GM18520 (cell line): ENCODE data around the gene DAB2.

Source experiments
- ATAC-seq: cut with Tn5 transposase; IDR thresholded peaks from one replicate; pipeline ENCODE4 v1.9.1; 2021; ENCODE audit not compliant: unreplicated experiment

DAB2 gene

GRCh38 chr5:39448506-39449128 is 23.8 kb upstream of the DAB2 start:
- ATAC-seq, result no peak

DNA sequence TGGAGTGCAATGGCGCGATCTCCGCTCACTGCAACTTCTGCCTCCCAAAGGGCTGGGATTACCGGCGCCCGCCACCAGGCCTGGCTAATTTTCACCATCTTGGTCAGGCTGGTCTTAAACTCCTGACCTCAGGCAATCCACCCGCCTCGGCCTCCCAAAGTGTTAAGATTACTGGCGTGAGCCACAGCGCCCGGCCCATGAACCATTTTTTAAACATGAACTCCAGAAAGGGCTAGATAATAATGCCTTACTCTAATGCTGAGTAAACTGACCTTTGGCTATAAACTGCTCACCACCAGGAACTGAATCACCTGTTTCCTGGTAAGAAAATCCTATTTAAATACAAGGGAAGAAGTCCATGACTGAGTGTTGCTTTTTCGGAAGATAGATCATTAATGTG is 23.2 kb upstream of the DAB2 start:
- no peak for ATAC-seq

- no peak for ATAC-seq
These were observed 22.3 kb upstream of the DAB2 start for GRCh38 chr5:39447059-39447458.

DNA sequence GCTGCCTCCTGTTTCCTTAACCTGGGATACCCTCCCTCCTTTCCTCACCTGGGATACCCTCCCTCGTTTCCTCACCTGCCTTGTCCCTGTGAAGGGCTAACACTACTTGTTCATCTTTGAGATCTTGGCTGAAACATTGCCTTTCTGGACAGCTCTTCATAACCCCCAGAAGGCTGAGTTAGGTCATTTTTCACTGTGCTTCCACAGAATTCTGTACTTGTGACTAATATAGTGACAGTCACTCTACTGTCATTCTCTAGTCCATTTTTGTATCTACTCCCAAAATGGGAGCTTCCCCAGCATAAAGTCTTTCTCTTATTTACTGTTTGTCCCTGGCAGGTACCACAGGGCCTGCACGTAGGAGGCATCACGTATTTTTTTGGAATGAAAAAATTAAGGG is 21.5 kb upstream of the DAB2 start:
- ATAC-seq, result no peak

GRCh38 chr5:39443911-39444310 is 19.1 kb upstream of the DAB2 start:
- no peak for ATAC-seq

DNA sequence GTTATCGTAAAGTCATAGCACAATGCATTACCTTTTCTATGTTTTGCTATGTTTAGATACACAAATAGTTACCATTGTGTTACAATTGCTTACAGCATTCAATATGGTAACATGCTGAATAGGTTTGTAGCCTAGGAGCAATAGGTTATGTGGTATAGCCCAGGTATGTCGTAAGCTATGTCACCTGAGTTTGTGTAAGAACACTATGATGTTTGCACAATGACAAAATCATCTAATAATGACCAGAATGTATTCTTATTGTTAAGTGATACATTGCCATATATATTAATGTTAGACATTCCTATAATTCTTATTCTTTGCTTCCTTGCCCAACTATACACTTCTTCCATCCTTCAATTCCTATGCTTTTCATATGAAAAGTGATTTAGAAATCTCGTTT is 18.2 kb upstream of the DAB2 start:
- no peak for ATAC-seq

DNA sequence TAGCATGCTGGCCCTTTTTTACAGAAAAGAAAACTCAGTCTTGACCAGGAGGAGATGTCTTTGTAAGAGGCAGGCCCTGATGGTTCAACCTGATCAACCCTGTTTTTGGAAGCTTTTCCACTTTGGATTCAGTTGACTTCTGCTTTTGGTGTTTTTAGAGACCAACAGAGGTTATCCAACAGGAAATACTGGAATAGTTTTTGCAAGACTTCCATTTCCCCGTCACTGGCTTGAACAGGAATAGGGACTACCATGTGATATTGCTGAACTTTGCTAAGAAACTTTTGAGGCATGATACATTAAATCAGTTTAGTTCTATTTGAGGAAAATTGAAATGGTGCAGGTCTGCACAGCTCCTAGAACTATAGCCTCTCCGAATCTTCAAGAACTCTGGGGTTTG is 17.1 kb upstream of the DAB2 start:
- no peak for ATAC-seq

- ATAC-seq, result no peak
These were observed 16.3 kb upstream of the DAB2 start for GRCh38 chr5:39440958-39441624.

- no peak for ATAC-seq
These were observed 15.6 kb upstream of the DAB2 start for GRCh38 chr5:39440192-39440957.

DNA sequence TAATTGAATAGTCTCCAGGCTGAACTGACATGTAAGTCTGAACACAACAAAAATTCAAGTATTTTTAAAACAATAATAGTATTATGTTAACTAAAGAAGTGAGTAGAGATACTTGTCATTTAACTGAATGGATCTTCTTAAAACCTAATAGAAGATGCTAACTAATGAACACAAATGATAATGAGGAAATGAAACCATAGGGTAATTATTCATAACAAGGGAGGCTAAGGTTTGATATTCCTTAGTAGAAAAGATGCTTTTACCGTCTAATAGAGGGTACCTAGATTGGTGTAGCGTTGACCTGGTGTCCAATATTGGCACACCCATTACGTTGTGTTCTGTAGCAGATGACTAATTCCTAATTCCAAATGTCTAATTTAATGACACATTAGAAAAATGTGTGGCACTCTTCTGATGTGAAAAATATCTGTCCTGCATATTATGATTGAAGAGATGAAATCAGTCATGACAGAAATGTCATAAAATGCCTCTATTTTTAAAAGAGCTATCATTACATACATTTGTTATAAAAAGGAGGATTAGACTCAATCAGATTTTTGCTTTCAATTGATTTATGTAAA is 14.9 kb upstream of the DAB2 start:
- ATAC-seq, result no peak

- no peak for ATAC-seq
These were observed 12.7 kb upstream of the DAB2 start for GRCh38 chr5:39437467-39437866.

DNA sequence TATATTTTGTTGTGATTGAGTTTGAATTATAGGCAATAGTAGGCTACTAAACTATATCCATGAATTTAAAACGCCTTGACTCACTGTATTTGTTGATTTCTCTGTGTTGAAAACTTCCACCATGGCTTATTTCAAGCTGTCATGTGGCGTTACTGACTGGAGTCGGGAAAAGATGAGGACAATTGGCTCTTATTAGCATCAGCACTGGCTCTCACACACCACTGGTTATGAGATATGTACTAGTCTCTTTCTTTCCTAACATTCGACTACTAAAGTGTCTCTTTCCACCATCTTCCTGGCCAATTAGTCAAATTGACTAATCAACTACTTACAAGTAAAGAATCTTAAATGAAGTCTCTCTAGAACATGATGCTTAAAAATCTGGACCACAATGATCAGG is 9.1 kb upstream of the DAB2 start:
- no peak for ATAC-seq

- no peak for ATAC-seq
These were observed 8.1 kb upstream of the DAB2 start for GRCh38 chr5:39432696-39433530.

GRCh38 chr5:39430461-39430860 is 5.7 kb upstream of the DAB2 start:
- ATAC-seq, result no peak

DNA sequence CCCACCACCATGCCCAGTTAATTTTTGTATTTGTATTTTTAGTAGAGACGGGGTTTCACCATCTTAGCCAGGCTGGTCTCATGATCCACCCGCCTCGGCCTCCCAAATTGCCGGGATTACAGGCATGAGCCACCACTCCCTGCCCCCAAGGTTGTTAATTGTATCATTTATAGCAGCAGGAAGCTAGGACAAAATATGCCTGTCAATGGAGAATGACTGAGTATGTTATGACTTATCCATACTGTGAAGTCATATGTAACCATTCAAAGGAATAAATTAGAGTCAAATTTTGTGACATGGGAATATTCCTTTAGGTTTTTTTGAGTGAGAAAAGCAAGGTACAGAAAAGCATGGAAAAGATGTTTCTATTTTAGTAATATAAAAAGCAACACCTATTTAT is 3.9 kb upstream of the DAB2 start:
- no peak for ATAC-seq

GRCh38 chr5:39427633-39428032 is 2.9 kb upstream of the DAB2 start:
- ATAC-seq, result no peak

GRCh38 chr5:39427229-39427628 is 2.4 kb upstream of the DAB2 start:
- no peak for ATAC-seq

DNA sequence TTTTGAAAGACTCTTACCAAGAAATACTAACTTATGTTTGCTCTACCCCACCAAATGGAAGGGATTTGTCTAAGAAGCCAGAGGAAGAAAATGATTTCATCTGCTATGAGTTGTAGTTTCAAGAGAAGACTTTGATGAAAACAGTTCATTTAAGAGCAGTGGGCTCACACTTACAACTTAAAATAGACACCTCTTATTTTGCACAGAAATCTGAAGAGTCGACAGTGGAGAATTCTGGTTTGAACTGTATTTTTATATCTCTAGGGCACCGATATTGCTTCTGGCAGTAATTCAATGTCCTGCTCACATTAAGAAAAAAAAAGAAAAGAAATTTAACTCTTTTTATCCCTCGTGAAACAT is 1.9 kb upstream of the DAB2 start:
- no peak for ATAC-seq

DNA sequence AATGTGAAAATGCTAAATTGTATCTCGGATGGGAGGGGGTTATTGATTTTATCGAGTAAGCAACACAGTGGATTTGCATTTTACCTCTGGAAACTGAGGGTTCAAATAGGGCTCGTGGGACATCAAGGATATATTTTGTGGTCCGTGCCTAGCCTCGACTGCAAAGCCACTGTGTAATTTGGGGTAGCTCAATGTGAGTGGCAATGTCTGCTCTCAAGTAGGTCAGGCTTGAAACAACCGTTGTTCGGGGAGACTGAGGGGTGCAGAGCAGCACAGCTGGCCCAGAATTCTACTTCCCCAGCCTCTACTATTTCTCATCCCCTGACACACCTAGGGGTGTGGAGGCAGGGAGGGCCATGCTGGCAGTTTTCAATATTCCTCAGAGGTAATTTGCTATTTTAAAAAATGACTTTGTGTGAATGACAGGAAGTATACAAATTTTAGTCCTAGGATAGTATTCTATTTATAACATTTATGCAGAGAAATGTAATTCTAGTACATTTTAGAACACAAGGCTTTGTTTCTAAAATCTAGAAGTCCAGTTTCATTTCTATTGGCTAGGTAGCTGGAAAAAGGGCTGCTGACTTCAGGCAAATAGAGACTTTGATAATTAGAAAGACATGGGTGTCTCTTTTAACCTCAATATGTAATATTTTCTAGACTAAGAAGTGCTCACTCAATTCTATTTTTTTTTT is 1.4 kb upstream of the DAB2 start:
- ATAC-seq, result no peak

GRCh38 chr5:39423331-39423751 is 1.4 kb downstream of the DAB2 start:
- ATAC-seq, result no peak
